GM13976 (cell line): ENCODE data around the gene NPAS3.

Experiments used
- DNase-seq: peaks from one replicate; pipeline ENCODE4 v3.0.0; 2012; ENCODE audit warnings: low spot score
- in situ Hi-C: fragments of 300-500 bp; cut with MboI; formaldehyde crosslinking; loops from one replicate; pipeline ENCODE4 v1.12.0; 2022; ENCODE audit warnings: low sequenced_read_pairs, mixed read lengths, inconsistent platforms; ENCODE audit not compliant: unreplicated experiment
- TF ChIP-seq, protein P1 (sequence below): IDR thresholded peaks from 2 replicates; pipeline ENCODE4 v1.5.1; 2012; ENCODE audit warnings: borderline replicate concordance, mild to moderate bottlenecking; ENCODE audit not compliant: insufficient read depth; ENCODE audit errors: extremely low read depth, missing control alignments, control extremely low read depth

NPAS3 gene

DNA sequence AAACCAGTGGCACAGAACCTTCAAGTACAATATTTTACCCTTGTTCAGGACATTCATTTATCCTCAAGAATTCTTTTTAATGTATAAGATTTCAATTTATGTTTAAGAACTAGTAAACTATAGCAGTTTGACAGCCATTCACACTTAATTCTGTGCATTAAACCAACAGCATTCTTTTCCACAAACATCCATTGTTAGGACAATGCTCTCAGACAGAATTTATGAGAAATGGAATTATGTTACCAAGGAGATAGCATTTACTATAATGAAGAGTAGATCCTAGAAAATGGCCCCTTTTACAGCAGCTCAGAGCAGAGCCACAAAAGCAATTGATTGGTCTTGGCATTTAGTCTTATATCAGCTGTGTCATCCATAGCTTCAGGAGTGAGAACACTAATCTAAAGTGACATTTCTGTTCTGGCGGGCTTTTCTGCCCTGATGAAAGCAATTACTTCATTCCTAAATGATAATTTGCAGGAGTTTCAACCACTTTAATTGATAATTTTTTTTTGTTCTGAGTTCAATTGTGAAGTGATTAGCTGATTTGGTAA lies 268.9 kb downstream of the NPAS3 start:
- no peak for DNase-seq
- TF ChIP-seq, protein P1, sequence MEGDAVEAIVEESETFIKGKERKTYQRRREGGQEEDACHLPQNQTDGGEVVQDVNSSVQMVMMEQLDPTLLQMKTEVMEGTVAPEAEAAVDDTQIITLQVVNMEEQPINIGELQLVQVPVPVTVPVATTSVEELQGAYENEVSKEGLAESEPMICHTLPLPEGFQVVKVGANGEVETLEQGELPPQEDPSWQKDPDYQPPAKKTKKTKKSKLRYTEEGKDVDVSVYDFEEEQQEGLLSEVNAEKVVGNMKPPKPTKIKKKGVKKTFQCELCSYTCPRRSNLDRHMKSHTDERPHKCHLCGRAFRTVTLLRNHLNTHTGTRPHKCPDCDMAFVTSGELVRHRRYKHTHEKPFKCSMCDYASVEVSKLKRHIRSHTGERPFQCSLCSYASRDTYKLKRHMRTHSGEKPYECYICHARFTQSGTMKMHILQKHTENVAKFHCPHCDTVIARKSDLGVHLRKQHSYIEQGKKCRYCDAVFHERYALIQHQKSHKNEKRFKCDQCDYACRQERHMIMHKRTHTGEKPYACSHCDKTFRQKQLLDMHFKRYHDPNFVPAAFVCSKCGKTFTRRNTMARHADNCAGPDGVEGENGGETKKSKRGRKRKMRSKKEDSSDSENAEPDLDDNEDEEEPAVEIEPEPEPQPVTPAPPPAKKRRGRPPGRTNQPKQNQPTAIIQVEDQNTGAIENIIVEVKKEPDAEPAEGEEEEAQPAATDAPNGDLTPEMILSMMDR = no peak

DNA sequence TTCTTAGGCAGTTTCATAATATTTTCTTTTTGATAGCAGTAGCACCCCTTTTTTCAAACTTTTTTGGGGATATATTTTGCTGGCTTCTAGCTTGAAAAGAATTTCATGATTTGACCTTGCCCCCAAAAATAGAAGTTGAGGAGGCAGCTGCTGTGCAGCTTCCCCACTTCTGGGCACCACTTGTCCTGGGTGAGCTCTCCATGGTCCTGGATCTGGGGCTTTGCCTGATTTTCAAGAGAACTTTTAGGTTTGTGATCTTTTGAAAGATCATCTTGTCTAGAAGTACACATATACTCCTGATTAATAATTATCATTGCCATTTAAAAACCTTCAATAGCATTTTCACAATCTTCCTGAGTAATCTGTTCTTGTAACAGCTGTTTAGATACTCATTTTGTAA lies 271.6 kb downstream of the NPAS3 start:
- TF ChIP-seq, protein P1 = no peak
- in situ Hi-C loops = no loop called here
- DNase-seq = no peak

More for the DNA sequence above, 268.9 kb downstream of the NPAS3 start:
- in situ Hi-C loops = no loop called here

DNA sequence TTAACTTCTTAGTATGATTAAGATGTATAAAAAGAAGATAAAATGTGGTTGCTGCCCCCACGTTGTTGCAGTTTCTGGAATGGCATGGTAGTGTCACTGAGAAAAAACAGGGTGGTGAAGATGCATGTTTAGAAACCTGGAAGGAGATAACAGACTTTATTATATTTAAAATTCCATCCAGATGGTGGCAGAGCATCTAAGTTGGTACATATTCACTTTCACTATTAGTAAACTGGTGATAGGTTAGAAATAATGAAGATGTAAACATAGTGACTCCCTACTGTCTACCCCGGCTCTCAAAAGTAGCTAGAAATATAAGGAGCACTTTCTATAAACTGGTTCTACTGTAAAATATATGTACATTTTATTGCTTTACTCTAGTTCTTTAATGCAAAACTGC lies 279.3 kb downstream of the NPAS3 start:
- TF ChIP-seq, protein P1 = no peak
- in situ Hi-C loops = no loop called here
- DNase-seq = no peak

- no peak for DNase-seq
- in situ Hi-C loops = no loop called here
- TF ChIP-seq, protein P1 = no peak
These were observed 281.3 kb downstream of the NPAS3 start for GRCh38 chr14:33219957-33220356.

DNA sequence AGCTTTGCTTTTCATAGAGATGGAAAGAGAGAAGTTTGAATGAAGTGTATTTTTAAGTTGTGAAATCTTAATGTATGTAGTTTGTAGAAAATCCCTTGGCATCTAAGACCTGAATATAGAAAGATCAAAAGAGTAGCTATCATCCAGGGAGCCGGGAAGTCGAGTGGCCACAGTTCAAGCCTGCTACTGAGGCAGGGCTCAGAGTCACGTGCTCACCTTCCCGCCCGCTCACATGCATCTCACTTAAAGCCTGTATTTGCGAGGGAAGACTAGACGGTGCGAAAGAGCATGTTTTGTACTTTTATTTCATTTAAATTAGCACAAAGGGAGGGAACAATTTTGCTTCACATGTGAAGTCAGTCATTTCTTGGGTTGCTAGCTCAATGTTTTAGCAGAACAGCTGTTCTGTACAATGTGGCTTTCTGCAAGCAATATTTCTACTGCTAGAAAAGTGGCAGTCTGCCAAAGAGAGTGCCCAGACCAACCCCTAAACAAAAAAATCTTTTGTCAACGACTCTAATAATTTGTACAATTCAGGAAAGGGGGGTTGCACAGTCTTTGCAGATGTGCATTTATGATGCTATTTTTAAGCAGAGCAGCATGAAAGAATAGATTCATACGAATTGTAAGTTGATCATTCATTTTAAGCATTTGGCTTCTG lies 290.7 kb downstream of the NPAS3 start:
- in situ Hi-C loops = no loop called here
- no peak for DNase-seq
- TF ChIP-seq, protein P1 = no peak

GRCh38 chr14:33230021-33230420 lies 291.3 kb downstream of the NPAS3 start:
- TF ChIP-seq, protein P1 = no peak
- no peak for DNase-seq
- in situ Hi-C loops = no loop called here
